Measurements from ENCODE around the gene ACAT2.

DNA sequence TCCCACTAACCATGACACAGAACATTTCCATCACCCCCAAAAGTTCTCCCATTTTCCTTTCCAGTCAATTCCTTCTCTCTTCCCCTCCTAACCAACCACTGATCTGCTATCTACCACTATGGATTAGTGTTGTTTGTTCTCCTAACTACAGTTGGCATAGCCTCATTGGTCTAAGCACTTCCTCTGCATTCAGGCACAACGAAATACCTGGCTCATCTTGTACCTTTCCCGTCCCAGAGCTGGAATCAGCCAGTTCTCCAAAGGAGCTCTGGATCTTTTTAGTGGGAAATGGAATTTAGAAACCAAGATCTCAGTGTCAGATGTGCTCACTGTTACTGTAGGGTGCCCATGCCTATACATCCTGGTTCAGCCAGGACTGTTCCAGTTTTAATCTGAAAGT, 38.6 kb upstream of the ACAT2 start:
- no peak for TF ChIP-seq ARNTL (CRISPR knock-in tag; IDR thresholded peaks at IDR 0.05; ENCODE audit: borderline replicate concordance, low read depth)
- TF ChIP-seq CSDC2 (CRISPR knock-in tag; IDR thresholded peaks at IDR 0.05) = no peak
- no peak for TF ChIP-seq CREB5 (CRISPR knock-in tag; IDR thresholded peaks at IDR 0.05; ENCODE audit: low read depth)
- no peak for TF ChIP-seq ZFP3 (CRISPR knock-in tag; IDR thresholded peaks at IDR 0.05)
- TF ChIP-seq ZC3H10 (CRISPR knock-in tag; IDR thresholded peaks at IDR 0.05) = no peak
- TF ChIP-seq, protein P1, sequence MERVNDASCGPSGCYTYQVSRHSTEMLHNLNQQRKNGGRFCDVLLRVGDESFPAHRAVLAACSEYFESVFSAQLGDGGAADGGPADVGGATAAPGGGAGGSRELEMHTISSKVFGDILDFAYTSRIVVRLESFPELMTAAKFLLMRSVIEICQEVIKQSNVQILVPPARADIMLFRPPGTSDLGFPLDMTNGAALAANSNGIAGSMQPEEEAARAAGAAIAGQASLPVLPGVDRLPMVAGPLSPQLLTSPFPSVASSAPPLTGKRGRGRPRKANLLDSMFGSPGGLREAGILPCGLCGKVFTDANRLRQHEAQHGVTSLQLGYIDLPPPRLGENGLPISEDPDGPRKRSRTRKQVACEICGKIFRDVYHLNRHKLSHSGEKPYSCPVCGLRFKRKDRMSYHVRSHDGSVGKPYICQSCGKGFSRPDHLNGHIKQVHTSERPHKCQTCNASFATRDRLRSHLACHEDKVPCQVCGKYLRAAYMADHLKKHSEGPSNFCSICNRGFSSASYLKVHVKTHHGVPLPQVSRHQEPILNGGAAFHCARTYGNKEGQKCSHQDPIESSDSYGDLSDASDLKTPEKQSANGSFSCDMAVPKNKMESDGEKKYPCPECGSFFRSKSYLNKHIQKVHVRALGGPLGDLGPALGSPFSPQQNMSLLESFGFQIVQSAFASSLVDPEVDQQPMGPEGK (CRISPR knock-in tag; IDR thresholded peaks at IDR 0.05; ENCODE audit: borderline replicate concordance) = no peak
- TF ChIP-seq ZNF565 (CRISPR knock-in tag; conservative IDR thresholded peaks at IDR 0.05; ENCODE audit: low read depth) = no peak
- no peak for TF ChIP-seq ZNF70 (CRISPR knock-in tag; IDR thresholded peaks at IDR 0.05)
- TF ChIP-seq ESRRG (CRISPR knock-in tag; IDR thresholded peaks at IDR 0.05) = no peak
- no peak for TF ChIP-seq ISL1 (CRISPR knock-in tag; IDR thresholded peaks at IDR 0.05)
- TF ChIP-seq, protein P2, sequence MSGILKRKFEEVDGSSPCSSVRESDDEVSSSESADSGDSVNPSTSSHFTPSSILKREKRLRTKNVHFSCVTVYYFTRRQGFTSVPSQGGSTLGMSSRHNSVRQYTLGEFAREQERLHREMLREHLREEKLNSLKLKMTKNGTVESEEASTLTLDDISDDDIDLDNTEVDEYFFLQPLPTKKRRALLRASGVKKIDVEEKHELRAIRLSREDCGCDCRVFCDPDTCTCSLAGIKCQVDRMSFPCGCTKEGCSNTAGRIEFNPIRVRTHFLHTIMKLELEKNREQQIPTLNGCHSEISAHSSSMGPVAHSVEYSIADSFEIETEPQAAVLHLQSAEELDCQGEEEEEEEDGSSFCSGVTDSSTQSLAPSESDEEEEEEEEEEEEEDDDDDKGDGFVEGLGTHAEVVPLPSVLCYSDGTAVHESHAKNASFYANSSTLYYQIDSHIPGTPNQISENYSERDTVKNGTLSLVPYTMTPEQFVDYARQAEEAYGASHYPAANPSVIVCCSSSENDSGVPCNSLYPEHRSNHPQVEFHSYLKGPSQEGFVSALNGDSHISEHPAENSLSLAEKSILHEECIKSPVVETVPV (CRISPR knock-in tag; IDR thresholded peaks at IDR 0.05) = no peak
